ENCODE measurements around the gene DHX29.
"Not testable (repeated sequence)": the region's sequence is repeated elsewhere in the genome, so short reads cannot be mapped to it uniquely, and the experiment has no call there.

Gene DHX29, protein sequence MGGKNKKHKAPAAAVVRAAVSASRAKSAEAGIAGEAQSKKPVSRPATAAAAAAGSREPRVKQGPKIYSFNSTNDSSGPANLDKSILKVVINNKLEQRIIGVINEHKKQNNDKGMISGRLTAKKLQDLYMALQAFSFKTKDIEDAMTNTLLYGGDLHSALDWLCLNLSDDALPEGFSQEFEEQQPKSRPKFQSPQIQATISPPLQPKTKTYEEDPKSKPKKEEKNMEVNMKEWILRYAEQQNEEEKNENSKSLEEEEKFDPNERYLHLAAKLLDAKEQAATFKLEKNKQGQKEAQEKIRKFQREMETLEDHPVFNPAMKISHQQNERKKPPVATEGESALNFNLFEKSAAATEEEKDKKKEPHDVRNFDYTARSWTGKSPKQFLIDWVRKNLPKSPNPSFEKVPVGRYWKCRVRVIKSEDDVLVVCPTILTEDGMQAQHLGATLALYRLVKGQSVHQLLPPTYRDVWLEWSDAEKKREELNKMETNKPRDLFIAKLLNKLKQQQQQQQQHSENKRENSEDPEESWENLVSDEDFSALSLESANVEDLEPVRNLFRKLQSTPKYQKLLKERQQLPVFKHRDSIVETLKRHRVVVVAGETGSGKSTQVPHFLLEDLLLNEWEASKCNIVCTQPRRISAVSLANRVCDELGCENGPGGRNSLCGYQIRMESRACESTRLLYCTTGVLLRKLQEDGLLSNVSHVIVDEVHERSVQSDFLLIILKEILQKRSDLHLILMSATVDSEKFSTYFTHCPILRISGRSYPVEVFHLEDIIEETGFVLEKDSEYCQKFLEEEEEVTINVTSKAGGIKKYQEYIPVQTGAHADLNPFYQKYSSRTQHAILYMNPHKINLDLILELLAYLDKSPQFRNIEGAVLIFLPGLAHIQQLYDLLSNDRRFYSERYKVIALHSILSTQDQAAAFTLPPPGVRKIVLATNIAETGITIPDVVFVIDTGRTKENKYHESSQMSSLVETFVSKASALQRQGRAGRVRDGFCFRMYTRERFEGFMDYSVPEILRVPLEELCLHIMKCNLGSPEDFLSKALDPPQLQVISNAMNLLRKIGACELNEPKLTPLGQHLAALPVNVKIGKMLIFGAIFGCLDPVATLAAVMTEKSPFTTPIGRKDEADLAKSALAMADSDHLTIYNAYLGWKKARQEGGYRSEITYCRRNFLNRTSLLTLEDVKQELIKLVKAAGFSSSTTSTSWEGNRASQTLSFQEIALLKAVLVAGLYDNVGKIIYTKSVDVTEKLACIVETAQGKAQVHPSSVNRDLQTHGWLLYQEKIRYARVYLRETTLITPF (N-terminal part only)

DNA sequence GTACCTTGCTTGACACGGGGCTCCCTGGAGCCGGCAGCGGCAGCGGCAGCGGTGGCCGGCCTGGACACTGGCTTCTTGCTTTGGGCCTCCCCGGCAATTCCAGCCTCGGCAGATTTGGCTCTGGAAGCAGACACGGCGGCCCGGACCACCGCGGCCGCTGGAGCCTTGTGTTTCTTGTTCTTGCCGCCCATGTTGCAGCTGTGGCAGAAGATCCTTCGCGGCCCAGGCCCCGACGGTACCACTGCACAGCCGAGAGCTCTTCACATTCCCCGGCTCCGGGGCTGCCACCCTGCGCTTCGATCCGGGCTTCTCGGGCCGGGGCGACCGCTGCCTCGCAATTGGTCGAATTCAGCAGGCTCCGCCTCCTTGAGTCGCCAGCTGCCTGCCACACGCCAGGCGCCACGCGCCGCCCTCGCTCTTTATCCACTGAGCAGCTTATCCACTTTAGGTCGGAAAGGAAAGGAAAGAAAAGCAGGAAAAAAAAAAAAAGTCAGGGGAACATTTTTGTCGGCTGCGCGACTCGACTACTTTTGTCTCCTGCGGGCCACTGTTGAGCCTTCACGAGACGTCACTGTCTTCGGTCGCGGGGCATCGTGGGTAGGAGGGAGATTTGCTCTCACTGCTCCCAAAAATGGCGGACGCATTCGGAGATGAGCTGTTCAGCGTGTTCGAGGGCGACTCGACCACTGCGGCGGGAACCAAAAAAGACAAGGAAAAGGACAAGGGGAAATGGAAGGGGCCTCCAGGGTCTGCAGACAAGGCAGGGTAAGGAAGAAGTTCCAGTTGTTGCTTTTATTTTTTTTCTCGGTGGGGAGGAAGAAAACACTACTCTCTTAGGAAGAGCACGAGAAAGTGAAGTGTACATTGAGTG lies at the start of gene DHX29, which contains the start of gene MTREX:
TSS of gene DHX29 (minus strand) at position 312 of the 871 bp plus-strand sequence. CDS start at position 191, 121 bp downstream.
TSS of gene MTREX (plus strand) at position 607 of the 871 bp plus-strand sequence. CDS start at position 632, 25 bp downstream.
- DNase-seq (ENCODE audit: low read depth, low spot score): peak; percentile 84

DNA sequence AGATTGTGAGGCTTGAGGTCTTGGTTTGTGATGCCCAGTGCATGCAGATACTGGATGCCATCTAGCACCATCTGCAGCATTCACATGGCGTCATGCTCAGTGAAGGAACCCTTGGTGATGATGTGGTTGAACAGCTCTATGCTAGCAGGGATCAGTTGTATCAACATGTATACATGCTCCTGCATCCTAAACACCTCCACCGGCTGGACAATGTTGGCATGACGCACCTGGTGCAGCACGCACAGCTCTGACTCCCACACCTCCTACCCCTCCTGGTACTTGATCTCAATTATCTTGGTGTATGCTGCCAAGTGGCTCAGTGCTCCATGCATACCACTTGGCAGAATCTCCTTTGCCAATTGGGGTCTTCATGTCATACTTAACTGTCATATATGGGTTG lies 49.4 kb upstream of the DHX29 start:
- no peak for DNase-seq (ENCODE audit: low read depth, low spot score)

GRCh38 chr5:55350754-55351153 lies 43.3 kb upstream of the DHX29 start:
- DNase-seq (ENCODE audit: low read depth, low spot score): no peak

DNA sequence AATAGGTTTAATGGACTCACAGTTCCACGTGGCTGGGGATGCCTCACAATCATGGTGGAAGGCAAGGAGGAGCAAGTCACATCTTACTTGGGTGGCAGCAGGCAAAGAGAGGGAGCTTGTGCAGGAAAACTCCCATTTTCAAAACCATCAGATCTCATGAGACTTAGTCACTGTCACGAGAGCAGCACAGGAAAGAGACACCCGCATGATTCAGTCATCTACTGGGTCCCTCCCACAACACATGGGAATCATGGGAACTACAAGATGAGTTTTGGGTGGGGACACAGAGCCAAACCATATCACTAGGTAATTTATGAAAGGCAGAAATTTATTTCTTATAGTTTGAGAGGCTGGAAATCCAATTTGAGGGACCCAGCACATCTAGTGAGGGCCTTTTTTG lies 40.3 kb upstream of the DHX29 start:
- no peak for DNase-seq (ENCODE audit: low read depth, low spot score)

GRCh38 chr5:55345327-55345726 lies 37.8 kb upstream of the DHX29 start:
- no peak for DNase-seq (ENCODE audit: low read depth, low spot score)

DNA sequence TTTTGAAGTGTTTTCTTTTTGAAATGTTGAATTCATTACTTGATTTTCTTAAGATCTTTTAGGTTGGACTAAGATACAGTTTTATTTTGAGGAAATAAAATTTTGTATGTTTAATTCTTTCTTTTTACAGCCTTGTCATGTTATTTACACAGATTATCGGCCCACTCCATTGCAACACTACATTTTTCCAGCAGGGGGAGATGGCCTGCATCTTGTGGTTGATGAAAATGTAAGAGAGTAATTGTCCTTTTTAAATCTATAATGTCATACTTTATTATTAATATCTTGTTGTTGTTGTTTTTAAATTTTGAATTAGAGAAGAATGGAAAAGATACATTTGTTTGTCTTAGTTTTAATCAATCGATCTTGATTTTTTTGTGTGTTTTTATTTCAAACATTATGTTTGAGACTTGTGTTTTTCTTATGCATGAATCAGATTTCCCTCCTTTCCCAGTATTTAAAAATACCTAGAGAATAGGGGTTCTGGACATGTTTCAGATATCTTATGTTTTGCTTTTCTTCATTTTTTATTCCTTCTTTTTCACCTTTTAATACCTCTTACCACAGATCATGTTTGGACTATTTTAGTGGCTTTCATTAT lies 37.0 kb upstream of the DHX29 start:
- DNase-seq (ENCODE audit: low read depth, low spot score): peak; percentile 57

- DNase-seq (ENCODE audit: low read depth, low spot score): no peak
These were observed 36.1 kb upstream of the DHX29 start for GRCh38 chr5:55343609-55344008.

GRCh38 chr5:55343107-55343506 lies 35.6 kb upstream of the DHX29 start:
- DNase-seq (ENCODE audit: low read depth, low spot score): no peak

- DNase-seq (ENCODE audit: low read depth, low spot score): no peak
These were observed 31.3 kb upstream of the DHX29 start for GRCh38 chr5:55338810-55339243.

DNA sequence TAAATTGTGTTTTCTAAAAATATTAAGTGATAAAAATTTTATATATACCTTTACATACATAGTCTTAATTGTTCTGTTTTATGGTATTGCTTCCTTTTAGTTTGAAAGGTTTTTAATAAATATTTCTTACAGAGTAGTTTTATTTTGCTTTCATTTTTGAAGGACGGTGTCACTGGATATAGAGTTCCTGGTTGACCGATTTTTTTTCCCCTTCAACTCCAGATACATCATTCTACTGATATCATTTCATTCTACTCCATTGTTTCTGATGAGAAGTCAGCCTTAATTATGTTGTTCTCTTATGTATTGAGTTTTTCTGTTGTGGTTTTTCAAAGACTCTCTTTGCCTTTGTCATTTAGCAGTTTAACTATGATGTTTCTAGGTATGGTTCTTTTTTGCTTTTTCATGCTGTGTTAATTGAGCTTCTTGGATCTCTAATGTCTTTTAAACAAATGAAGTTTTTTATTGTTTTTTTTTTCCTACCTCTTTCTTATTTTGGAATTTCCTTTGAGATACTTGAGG lies 30.7 kb upstream of the DHX29 start:
- no peak for DNase-seq (ENCODE audit: low read depth, low spot score)

DNA sequence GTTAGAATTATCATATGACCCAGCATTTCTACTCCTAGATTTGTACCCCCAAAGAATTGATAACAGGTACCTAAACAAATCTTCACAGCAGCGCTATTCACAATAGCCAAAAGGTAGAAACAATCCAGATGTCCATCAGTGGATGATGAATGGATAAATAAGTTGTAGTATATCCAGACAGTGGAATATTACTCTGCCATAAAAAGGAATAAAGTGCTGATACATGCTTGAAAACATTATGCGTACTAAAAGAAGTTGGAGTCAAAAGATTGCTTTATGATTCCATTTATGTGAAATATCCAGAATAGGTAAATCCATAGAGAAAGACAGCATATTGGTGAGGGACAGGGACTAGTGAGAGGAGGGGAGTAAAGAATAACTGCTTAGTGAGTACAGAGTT lies 26.3 kb upstream of the DHX29 start:
- no peak for DNase-seq (ENCODE audit: low read depth, low spot score)

- DNase-seq (ENCODE audit: low read depth, low spot score): no peak
These were observed 25.5 kb upstream of the DHX29 start for GRCh38 chr5:55333017-55333416.

DNA sequence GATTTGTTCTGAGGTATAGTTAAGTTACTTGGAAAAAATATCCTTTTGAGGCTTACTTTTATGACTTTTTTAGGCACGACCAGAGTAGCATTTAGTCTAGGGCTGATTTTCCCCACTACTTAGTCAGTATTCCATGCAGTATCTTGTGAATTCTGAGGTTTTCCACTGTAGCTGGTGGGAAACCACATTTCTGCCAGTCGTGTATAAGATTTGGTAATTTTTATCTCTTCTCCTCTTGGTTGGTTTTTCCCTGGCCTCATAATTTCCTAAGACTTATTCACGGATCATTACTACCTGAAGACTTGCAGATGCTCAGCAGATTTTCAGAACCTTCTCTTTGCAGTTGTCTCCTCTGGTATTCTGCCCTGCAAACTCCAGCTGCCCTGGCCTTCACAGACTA lies 23.8 kb upstream of the DHX29 start:
- DNase-seq (ENCODE audit: low read depth, low spot score): no peak

DNA sequence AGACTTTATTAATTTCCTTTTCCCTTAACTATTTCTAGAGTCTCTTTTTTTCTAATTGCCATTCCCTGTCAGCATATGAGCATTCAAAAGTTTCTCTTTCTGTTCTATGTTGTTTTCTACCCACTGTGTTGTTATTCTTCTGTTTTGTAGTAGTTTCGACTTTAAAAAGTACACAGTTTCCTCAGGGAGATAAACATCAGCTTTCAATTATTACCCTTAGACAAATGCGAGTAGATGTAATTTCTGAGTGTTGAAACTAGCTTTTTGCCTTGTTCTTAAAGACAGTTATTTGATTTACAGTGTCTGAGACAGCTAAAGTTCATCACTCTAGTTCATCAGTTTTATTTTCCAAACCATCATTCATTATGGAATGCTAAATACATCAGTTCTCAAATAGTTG lies 19.8 kb upstream of the DHX29 start:
- DNase-seq (ENCODE audit: low read depth, low spot score): no peak

DNA sequence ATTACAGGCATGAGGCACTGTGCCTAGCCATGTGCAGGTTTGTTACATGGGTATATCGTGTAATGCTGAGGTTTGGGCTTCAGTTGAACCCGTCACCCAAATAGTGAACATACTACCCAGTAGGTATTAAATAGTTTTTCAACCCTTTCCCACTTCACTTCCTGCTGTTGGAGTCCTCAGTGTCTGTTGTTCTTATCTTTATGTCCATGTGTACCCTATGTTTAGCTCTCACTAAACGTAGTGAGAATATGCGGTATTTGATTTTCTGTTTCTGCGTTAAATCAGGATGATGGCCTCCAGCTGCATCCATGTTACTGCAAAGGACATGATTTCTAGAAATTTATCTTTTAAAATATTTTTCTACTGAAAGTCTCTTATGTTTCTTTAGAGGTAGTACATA lies 18.1 kb upstream of the DHX29 start:
- no peak for DNase-seq (ENCODE audit: low read depth, low spot score)

GRCh38 chr5:55324815-55325418 lies 17.4 kb upstream of the DHX29 start:
- no peak for DNase-seq (ENCODE audit: low read depth, low spot score)

DNA sequence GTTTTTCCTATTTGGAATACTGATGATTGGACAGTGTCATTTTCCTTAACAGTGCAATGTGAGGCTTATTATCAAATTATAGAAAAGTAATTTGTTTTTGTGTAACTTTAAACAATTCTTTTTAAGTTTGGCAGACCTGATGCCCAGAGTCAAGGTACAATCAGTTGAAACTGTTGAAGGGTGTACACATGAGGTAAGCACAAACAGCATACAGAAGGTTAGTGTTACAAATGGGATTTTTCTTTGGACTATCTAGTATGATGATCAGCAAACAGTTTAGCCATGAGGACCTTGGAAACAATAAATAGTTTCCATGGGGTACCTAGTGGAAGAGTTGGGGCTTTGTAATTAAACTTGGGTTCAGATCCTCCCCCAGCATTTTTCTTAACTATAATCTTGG lies 16.5 kb upstream of the DHX29 start:
- DNase-seq (ENCODE audit: low read depth, low spot score): no peak

DNA sequence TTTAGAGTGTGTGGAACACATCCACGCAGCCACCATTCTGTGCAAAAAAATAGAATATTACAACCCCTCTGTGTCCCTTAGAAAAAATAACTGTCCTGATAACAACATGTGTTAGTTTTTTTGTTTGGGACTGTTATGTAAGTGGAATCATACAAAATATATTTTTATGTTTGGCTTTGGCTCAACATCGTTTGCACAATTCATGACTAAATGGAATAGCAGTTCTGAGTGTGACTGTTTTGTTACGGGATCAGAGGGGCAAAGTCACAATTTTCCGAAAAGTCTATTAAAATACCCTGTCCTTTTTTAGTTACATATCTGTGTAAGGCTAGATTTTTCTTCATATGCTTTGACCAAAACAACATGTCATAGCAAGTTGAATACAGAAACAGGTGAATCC lies 13.1 kb upstream of the DHX29 start:
- no peak for DNase-seq (ENCODE audit: low read depth, low spot score)

GRCh38 chr5:55319491-55319890 lies 12.0 kb upstream of the DHX29 start:
- no peak for DNase-seq (ENCODE audit: low read depth, low spot score)

DNA sequence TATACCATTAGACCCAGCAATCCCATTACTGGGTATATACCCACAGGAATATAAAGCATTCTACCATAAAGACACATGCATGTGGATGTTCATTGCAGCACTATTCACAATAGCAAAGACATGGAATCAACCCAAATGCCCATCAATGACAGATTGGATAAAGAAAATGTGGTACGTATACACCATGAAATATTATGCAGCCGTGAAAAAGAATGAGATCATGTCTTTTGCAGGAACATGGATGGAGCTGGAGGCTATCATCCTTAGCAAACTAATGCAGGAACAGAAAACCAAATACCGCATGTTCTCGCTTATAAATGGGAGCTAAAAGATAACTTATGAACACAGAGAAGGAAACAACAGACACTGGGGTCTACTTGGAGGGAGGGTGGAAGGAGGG lies 10.7 kb upstream of the DHX29 start:
- not testable (repeated sequence) for DNase-seq (ENCODE audit: low read depth, low spot score)
